ENCODE measurements around the gene COL8A1.
A peak's percentile ranks its signal among the peaks of the same experiment; 100 is the strongest.

The COL8A1 gene

DNA sequence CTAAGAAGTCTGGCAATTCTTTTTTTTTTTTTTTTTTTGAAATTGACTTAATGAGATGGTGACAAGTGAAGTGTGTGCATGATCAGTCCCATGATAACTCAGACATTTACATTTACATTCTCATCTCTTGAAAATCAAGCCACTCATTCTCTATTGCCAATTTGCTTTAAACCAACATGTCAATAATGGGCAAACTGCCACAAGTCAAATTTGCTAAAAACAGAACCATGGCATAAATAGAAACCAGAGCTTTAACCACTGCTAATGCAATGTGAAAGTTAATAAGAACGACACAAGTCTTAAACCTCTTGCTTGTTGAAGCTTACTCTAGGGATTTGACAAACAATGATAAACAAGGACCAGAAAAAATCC lies 12.0 kb upstream of the COL8A1 start:
- TF ChIP-seq RAD21 (IDR thresholded peaks at IDR 0.05; ENCODE audit: low read depth) (no peak), NFIC (IDR thresholded peaks at IDR 0.05) (no peak), EP300 (IDR thresholded peaks at IDR 0.05; ENCODE audit: borderline replicate concordance) (no peak), TEAD4 (IDR thresholded peaks at IDR 0.05) (no peak), EGR1 (IDR thresholded peaks at IDR 0.05) (no peak), YY1 (IDR thresholded peaks at IDR 0.05; ENCODE audit: low read depth) (no peak), MAX (IDR thresholded peaks at IDR 0.05) (no peak), USF1 (IDR thresholded peaks at IDR 0.05) (no peak), CREB1 (IDR thresholded peaks at IDR 0.05; ENCODE audit: low read depth) (no peak), FOXM1 (IDR thresholded peaks at IDR 0.05; ENCODE audit: borderline replicate concordance, low read depth) (no peak), CEBPB (IDR thresholded peaks at IDR 0.05) (no peak), ZBTB7A (IDR thresholded peaks at IDR 0.05; ENCODE audit: low read depth) (no peak), REST (IDR thresholded peaks at IDR 0.05; ENCODE audit: low read depth) (no peak)

DNA sequence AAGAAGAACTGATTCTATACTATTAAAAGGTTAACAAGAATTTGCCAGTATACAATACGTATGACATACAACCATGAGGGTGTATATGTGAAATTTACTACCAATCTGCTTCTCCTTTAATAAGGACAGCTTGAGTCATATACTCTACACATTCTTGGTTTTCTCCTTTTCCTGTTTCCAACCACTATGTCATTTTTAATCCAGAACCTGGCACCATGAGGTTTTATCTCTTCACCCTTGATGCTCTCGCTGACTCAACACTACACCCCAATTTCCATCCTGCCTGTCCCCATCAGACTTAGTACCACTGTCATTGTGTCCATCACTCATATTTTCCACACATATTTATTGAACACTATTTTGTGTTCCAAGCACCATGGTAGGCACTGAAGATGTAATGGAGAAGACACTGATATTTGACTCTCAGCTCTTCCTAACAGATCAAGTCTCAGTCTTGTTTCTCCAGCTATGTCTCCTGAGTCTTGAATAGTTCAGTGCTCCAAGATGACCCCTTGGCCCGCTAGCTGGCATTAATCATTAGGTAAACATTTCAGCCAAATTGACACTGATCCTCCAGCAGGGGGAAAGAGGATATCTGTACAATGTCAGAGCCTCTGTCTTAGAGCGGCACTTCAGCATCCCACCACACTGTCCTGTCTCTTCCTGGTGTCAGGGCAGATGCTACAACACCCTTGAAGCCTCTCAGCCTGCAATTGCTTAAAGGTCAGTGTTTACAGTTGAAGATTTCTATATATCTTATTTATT lies 11.2 kb upstream of the COL8A1 start:
- TF ChIP-seq EP300 (IDR thresholded peaks at IDR 0.05; ENCODE audit: borderline replicate concordance): no peak
- TF ChIP-seq TEAD4 (IDR thresholded peaks at IDR 0.05): no peak

GRCh38 chr3:99630815-99631214 lies 7.6 kb upstream of the COL8A1 start:
- TF ChIP-seq ZBTB7A (IDR thresholded peaks at IDR 0.05; ENCODE audit: low read depth) (no peak), EP300 (IDR thresholded peaks at IDR 0.05; ENCODE audit: borderline replicate concordance) (no peak), REST (IDR thresholded peaks at IDR 0.05; ENCODE audit: low read depth) (no peak)

DNA sequence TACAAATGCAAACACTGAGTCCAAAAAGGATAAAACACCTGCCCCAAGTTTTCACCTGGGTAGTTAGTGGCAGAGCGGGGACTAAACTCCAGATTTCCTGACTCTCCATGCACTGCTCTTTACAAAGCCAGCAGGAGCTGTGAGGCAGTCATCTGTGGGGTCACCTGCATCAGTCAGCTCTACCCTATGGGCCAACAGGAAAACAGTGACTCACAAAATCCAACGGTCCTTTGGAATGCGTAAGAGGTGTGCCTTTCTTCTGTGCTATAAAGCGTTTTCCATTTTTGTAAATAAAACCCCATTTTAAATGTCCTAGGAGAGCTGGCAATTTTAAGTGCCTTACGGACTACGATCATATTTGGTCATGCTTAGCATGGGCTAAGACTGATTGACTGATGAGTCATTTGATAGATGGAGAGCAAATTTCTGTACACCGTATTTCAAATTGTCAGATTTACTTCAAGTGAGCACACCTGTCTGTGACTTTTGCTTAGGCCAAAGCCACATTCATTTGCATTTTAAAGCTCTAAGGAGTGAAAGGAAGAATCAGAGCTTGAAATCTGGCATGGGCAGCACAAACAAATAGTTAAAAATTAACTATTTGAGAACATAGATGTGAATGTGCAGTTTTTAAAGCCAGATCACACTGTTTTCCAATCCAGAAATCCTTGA lies 4.4 kb upstream of the COL8A1 start:
- peak; percentile 41; the same call in 1 of the 2 replicates for TF ChIP-seq EP300 (IDR thresholded peaks at IDR 0.05; ENCODE audit: borderline replicate concordance)
- no peak for TF ChIP-seq ZBTB7A (IDR thresholded peaks at IDR 0.05; ENCODE audit: low read depth)
- peak; percentile 30; the same call in 1 of the 2 replicates for TF ChIP-seq FOXM1 (IDR thresholded peaks at IDR 0.05; ENCODE audit: borderline replicate concordance, low read depth)

DNA sequence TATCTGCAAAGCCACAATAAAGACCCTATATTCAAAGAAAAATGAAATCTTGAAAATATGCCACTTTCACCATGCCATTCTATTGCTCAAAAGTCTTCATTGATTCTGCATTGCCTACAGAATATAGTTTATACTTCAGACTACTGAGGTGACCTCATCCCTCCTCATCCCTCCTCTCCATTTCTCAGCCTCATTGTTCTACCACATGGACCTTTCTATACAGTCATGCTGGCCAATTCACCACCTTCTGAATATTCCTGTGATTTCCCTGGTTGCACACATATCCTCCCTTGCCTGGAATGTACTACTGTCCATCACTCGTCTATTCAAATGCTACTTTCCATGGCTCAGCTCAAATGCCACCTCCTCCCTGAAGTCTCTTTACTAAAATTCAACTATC lies 3.5 kb upstream of the COL8A1 start:
- no peak for TF ChIP-seq TEAD4 (IDR thresholded peaks at IDR 0.05)
- no peak for TF ChIP-seq FOXM1 (IDR thresholded peaks at IDR 0.05; ENCODE audit: borderline replicate concordance, low read depth)
- no peak for TF ChIP-seq REST (IDR thresholded peaks at IDR 0.05; ENCODE audit: low read depth)
- TF ChIP-seq MAX (IDR thresholded peaks at IDR 0.05): no peak
- no peak for TF ChIP-seq YY1 (IDR thresholded peaks at IDR 0.05; ENCODE audit: low read depth)
- TF ChIP-seq ZBTB7A (IDR thresholded peaks at IDR 0.05; ENCODE audit: low read depth): no peak
- TF ChIP-seq EP300 (IDR thresholded peaks at IDR 0.05; ENCODE audit: borderline replicate concordance): no peak
- no peak for TF ChIP-seq CEBPB (IDR thresholded peaks at IDR 0.05)
- no peak for TF ChIP-seq EGR1 (IDR thresholded peaks at IDR 0.05)
- no peak for TF ChIP-seq TCF12 (IDR thresholded peaks at IDR 0.05; ENCODE audit: low read depth)
- no peak for TF ChIP-seq CREB1 (IDR thresholded peaks at IDR 0.05; ENCODE audit: low read depth)
- no peak for TF ChIP-seq NFIC (IDR thresholded peaks at IDR 0.05)
- no peak for TF ChIP-seq RAD21 (IDR thresholded peaks at IDR 0.05; ENCODE audit: low read depth)
